ENCODE measurements around the gene TBC1D17.

The TBC1D17 gene

GRCh38 chr19:49896863-49897621, 19.5 kb downstream of the TBC1D17 start, which contains the start of gene IL4I1:
IL4I1 (minus strand) TSS chr19:49896887; CDS start chr19:49896160, 727 bp downstream.
- H3K27me3 ChIP-seq, result no peaks in the 10 kb centered on the region
- H3K4me1 ChIP-seq, result peaks cover 73% of the 10 kb centered on the region
- H3K27ac ChIP-seq, result peak within 1 kb of the TSS; percentile 91
- no peaks in the 10 kb centered on the region for H4K20me1 ChIP-seq
- no peak for TF ChIP-seq Cebpa-rat (IDR thresholded peaks at IDR 0.05)
- no peaks in the 10 kb centered on the region for H3K36me3 ChIP-seq
- peak within 1 kb of the TSS; percentile 61 for H3K4me3 ChIP-seq
- H3K9ac ChIP-seq, result peak within 1 kb of the TSS; percentile 72
- no peaks in the 10 kb centered on the region for H3K9me3 ChIP-seq
- H3K4me2 ChIP-seq, result peak within 1 kb of the TSS; percentile 99

DNA sequence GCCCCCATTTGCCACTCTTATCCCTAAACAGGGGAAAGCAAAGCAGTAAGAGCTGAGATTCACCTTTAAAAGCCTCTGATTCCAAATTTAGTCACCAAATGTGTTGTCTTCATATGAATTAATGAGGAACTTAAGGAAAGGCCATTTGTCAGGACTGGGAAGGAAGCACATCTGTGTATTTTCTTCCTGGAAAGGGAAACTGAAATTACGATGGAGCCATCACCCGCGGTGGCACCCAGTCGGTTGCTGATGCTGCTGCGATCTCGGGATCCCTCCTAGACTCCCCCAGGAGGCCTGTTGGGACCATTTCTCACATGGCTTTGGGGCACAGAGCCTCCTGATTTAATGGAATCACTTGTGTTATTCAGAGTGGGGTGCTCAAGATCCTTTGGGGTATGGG, 26.6 kb downstream of the TBC1D17 start:
- peaks cover 94% of the 10 kb centered on the region for H3K4me1 ChIP-seq
- H3K4me2 ChIP-seq, result peak overlapping the region; percentile 66
- H4K20me1 ChIP-seq, result peaks cover 48% of the 10 kb centered on the region
- TF ChIP-seq Cebpa-rat (IDR thresholded peaks at IDR 0.05), result no peak
- H3K36me3 ChIP-seq, result peaks cover 38% of the 10 kb centered on the region
- no peaks in the 10 kb centered on the region for H3K27me3 ChIP-seq
- H3K9ac ChIP-seq, result peak overlapping the region; percentile 41; the same call in 1 of the 2 replicates
- H3K27ac ChIP-seq, result 0 out of 2 replicates have a peak overlapping the region, but pooled peaks have one; percentile 26
- H3K9me3 ChIP-seq, result no peaks in the 10 kb centered on the region
- no peak overlapping the region for H3K4me3 ChIP-seq

- Histone ChIP-seq H3K9ac (no peak overlapping the region), H3K27me3 (no peaks in the 10 kb centered on the region), H4K20me1 (peaks cover 77% of the 10 kb centered on the region), H3K4me2 (peak overlapping the region; percentile 66), H3K4me1 (peaks cover 85% of the 10 kb centered on the region), H3K4me3 (no peak overlapping the region), H3K9me3 (no peaks in the 10 kb centered on the region), H3K27ac (no peak overlapping the region), H3K36me3 (peaks cover 66% of the 10 kb centered on the region)
- TF ChIP-seq Cebpa-rat (IDR thresholded peaks at IDR 0.05), result no peak
These were observed 29.5 kb downstream of the TBC1D17 start for GRCh38 chr19:49906879-49907564.

GRCh38 chr19:49907745-49908446, 30.4 kb downstream of the TBC1D17 start:
- TF ChIP-seq Cebpa-rat (IDR thresholded peaks at IDR 0.05), result no peak
- no peak overlapping the region for H3K9ac ChIP-seq
- H3K36me3 ChIP-seq, result peaks cover 74% of the 10 kb centered on the region

DNA sequence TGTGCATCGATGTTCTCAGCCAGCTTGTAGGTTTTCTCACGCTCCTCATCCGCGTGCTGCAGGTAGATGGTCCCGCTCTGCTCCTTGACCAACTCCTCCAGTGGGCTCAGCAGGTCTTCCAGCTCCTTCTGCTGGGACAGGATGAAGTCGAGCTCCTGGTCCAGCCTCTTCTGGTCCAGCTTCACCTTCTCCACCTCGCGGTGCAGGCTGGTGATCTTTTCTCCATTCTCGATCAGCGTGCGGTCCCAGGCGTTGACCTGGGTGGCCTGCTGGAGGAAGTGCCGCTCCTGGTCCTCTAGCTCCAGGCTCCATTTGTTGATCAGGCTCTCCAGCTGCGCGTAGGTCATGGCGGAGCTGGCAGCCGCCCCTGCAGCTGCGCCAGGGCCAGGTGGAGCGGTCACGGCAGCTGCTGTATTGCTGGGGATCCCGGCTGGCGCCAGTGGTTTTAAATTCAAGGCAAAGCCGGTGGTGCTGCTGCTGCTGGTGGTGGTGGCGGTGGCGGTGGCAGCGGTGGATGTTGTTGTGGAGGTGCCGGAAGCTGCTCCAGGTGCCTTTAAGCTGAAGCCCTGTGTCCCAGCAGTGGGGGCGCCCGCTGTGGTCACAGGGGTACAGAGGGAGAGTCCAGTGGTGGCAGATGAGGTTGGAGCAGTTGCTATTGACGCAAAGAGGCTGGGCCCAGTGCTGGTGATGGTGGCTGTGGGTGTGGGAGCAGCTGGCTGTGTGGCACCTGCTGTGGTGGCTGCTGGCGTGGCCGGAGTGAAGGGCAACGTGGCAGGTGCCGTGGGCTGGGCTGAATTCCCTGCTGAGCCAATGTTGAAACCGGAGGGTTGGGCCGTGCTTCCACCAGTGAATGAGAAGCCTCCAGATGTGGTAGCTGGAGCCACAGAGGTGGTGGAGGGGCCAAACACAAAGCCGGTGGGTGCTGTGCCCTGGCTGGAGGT, 31.2 kb downstream of the TBC1D17 start:
- Histone ChIP-seq H3K9me3 (no peaks in the 10 kb centered on the region), H3K9ac (no peak overlapping the region), H3K36me3 (peaks cover 83% of the 10 kb centered on the region), H3K27ac (no peak overlapping the region), H3K4me3 (no peak overlapping the region), H3K27me3 (no peaks in the 10 kb centered on the region), H4K20me1 (peaks cover 94% of the 10 kb centered on the region), H3K4me2 (peak overlapping the region; percentile 26), H3K4me1 (peaks cover 85% of the 10 kb centered on the region)
- TF ChIP-seq Cebpa-rat (IDR thresholded peaks at IDR 0.05), result no peak

More at GRCh38 chr19:49907745-49908446, 30.4 kb downstream of the TBC1D17 start:
- Histone ChIP-seq H4K20me1 (peaks cover 86% of the 10 kb centered on the region), H3K4me2 (peak overlapping the region; percentile 26), H3K4me1 (peaks cover 90% of the 10 kb centered on the region), H3K4me3 (no peak overlapping the region), H3K27me3 (no peaks in the 10 kb centered on the region), H3K27ac (no peak overlapping the region), H3K9me3 (no peaks in the 10 kb centered on the region)

DNA sequence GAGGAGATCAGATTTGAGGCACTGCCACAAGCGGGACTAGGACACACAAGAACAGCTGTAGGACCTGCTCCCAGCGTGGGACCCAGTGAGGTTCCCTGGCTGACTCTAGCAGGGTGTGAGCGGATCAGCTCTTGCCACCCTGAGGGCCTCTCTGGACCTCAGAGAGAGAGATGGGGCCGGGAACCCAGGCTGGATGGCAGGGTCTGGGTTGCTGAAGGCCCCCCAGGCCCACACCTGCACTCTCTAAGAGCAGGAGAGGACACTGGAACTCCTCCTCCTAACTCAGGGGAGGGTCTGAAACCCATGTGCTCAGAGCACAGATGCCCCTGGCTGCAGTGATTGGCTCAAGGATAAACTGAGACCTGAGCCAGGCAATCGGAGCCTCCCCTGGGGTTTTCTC, 32.7 kb downstream of the TBC1D17 start:
- H3K4me1 ChIP-seq, result peaks cover 70% of the 10 kb centered on the region
- H3K36me3 ChIP-seq, result peaks cover 97% of the 10 kb centered on the region
- H3K27ac ChIP-seq, result no peak overlapping the region; the same call in 1 of the 2 replicates

GRCh38 chr19:49911381-49912145, 34.1 kb downstream of the TBC1D17 start:
- H3K4me3 ChIP-seq, result no peak overlapping the region
- no peaks in the 10 kb centered on the region for H3K9me3 ChIP-seq
- H3K4me2 ChIP-seq, result peak overlapping the region; percentile 35; the same call in 1 of the 2 replicates
- no peak for TF ChIP-seq Cebpa-rat (IDR thresholded peaks at IDR 0.05)
- H3K9ac ChIP-seq, result peak overlapping the region; percentile 17; the same call in 1 of the 2 replicates
- H3K27me3 ChIP-seq, result no peaks in the 10 kb centered on the region
- peak overlapping the region; percentile 57; the same call in 1 of the 2 replicates for H3K27ac ChIP-seq
- peaks cover 100% of the 10 kb centered on the region for H4K20me1 ChIP-seq
- peaks cover 99% of the 10 kb centered on the region for H3K36me3 ChIP-seq
- peaks cover 57% of the 10 kb centered on the region for H3K4me1 ChIP-seq

More for the DNA sequence above, 32.7 kb downstream of the TBC1D17 start:
- Histone ChIP-seq H3K4me3 (no peak overlapping the region), H3K9ac (0 out of 2 replicates have a peak overlapping the region, but pooled peaks have one; percentile 19), H3K27me3 (no peaks in the 10 kb centered on the region), H4K20me1 (peaks cover 100% of the 10 kb centered on the region), H3K4me2 (no peak overlapping the region), H3K9me3 (no peaks in the 10 kb centered on the region)
- TF ChIP-seq Cebpa-rat (IDR thresholded peaks at IDR 0.05), result no peak

DNA sequence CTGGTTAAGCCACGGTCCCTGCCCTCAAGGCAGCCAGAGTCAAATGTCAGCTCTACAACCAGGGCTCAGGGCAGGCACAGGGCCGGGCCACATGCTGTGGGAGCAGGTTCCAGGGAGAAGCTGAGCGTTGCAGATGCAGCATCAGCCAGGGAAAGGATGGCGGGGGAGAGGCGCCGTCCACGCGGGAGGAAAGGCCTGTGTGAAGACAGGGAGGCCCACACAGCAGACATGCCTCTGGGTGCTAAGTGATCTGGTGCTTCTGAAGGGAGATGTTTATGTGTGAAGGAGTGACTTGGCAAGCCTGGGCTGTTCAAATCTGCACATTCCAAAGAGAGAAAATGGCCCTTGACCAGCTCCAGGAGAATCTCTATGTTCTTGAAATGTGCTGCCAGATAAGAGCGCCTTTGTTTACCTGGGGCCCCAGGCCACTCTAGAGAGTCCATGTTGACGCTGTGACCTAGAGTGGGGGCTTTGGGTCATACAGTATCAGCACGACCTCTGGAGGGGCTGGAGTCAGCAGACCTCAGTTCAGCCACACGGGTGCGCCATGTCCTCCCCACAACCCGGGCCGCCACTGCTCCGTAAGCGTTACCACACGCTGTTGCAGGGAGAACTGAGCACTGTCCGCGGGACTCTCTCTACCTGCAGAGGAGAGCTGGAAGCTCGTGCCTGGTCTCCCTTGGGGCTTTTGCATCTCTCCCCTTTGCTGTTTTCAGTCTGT, 35.6 kb downstream of the TBC1D17 start:
- Histone ChIP-seq H3K4me3 (no peak overlapping the region), H4K20me1 (peaks cover 100% of the 10 kb centered on the region), H3K27me3 (no peaks in the 10 kb centered on the region), H3K36me3 (peaks cover 99% of the 10 kb centered on the region), H3K4me1 (peaks cover 51% of the 10 kb centered on the region), H3K9me3 (no peaks in the 10 kb centered on the region), H3K4me2 (no peak overlapping the region), H3K27ac (no peak overlapping the region; the same call in 1 of the 2 replicates), H3K9ac (no peak overlapping the region)
- TF ChIP-seq Cebpa-rat (IDR thresholded peaks at IDR 0.05), result no peak

All from BLaER1 (cell line).